HepG2 (cell line): ENCODE results near the gene UBE2N. TPM values are rescaled to one million over a fixed set of nuclear protein-coding genes. Genes with fewer than 3 reads are reported as not detected.

Source experiments
- ATAC-seq: fragments of 200-7000 bp; cut with Tn5 transposase; 3 replicates; pipeline ENCODE4 v1.9.1; 2020; ENCODE audit warnings: mild to moderate bottlenecking, moderate library complexity
- BruUV-seq: library from RNA; stranded (reverse); fragments of 400-500 nt; replicated peaks from 2 replicates; lab custom pipeline; 2021; lab: Mats Ljungman, UMichigan
- CTCF ChIA-PET: fragments of 300-600 bp; formaldehyde crosslinking; extraction: SDS; loops from one replicate; lab custom pipeline; 2021; ENCODE audit warnings: low total read pairs, inconsistent platforms, low intra/inter-chr PET ratio; lab: Yijun Ruan, JAX
- POLR2A ChIA-PET: fragments of 350-600 bp; sonication (Branson Sonifier 250); formaldehyde crosslinking; loops from one replicate; lab custom pipeline; 2020; ENCODE audit warnings: antibody characterized with exemption, inconsistent platforms; lab: Yijun Ruan, JAX
- DNase-seq: peaks from one replicate; pipeline ENCODE4 v3.0.0-alpha.2; 2015; ENCODE audit warnings: low spot score
- FAIRE-seq: peaks from 3 replicates; lab custom pipeline; 2011; peaks lifted over from hg19 to GRCh38; lab: Jason Lieb, UNC
- H2AFZ ChIP-seq: one replicate; pipeline ENCODE4 v1.6.1; 2011; ENCODE audit warnings: low read length, inconsistent platforms
- H3K27ac ChIP-seq: fragments of 300-600 bp; 3 replicates; pipeline ENCODE4 v1.8.0; 2011; ENCODE audit warnings: mixed run types, mild to moderate bottlenecking, mixed read lengths, low read length, inconsistent platforms; ENCODE audit not compliant: insufficient read depth; ENCODE audit errors: extremely low read length
- H3K27me3 ChIP-seq, 2 experiments: fragments of 200-600 bp in 1 of 2; 2 replicates in 1 of 2; 3 replicates in 1 of 2; pipeline versions ENCODE4 v1.6.0 to v1.8.0; 2011; ENCODE audit warnings: low read length in 2 of 2, mild to moderate bottlenecking in 2 of 2, moderate library complexity in 2 of 2, inconsistent platforms in 1 of 2; ENCODE audit not compliant: insufficient read depth in 2 of 2, control insufficient read depth in 1 of 2
- H3K36me3 ChIP-seq, 2 experiments: fragments of 200-600 bp in 1 of 2; replicated peaks in 1 of 2; 2 replicates in 1 of 2; 3 replicates in 1 of 2; pipeline versions ENCODE4 v1.5.1 to v1.8.0; 2011; ENCODE audit warnings: low read length in 2 of 2, inconsistent platforms in 1 of 2; ENCODE audit not compliant: insufficient read depth in 2 of 2, control insufficient read depth in 1 of 2
- H3K4me1 ChIP-seq: 2 replicates; pipeline ENCODE4 v1.5.1; 2012; ENCODE audit warnings: low read length, inconsistent platforms; ENCODE audit not compliant: insufficient read depth
- H3K4me2 ChIP-seq: 2 replicates; pipeline ENCODE4 v1.6.0; 2011; ENCODE audit warnings: low read depth, low read length, inconsistent platforms
- H3K4me3 ChIP-seq, 3 experiments: fragments of 200-600 bp in 1 of 3; sonication (generic), shearing (Covaris generic) in 1 of 3; replicated peaks in 1 of 3; 2 replicates each; pipeline ENCODE4 v1.5.1; 2011 to 2016; ENCODE audit warnings: low read length in 3 of 3, inconsistent platforms in 2 of 3, low read depth in 2 of 3, mild to moderate bottlenecking in 2 of 3, control low read depth in 1 of 3, mixed read lengths in 1 of 3; ENCODE audit not compliant: insufficient read depth in 1 of 3
- H3K79me2 ChIP-seq: one replicate; pipeline ENCODE4 v1.6.1; 2011; ENCODE audit warnings: low read length, inconsistent platforms; ENCODE audit not compliant: insufficient read depth
- H3K9ac ChIP-seq: 2 replicates; pipeline ENCODE4 v1.6.0; 2011; ENCODE audit warnings: mild to moderate bottlenecking, low read depth, low read length, inconsistent platforms; ENCODE audit not compliant: insufficient read depth
- H3K9me3 ChIP-seq: 2 replicates; pipeline ENCODE4 v1.5.1; 2012; ENCODE audit warnings: mild to moderate bottlenecking, low read length
- H4K20me1 ChIP-seq: 2 replicates; pipeline ENCODE4 v1.6.0; 2011; ENCODE audit warnings: inconsistent platforms, mild to moderate bottlenecking, low read length, moderate library complexity; ENCODE audit not compliant: insufficient read depth
- KDM2A ChIP-seq: sonication (generic); formaldehyde crosslinking; IDR thresholded peaks from 2 replicates; pipeline ENCODE4 v1.4.0; 2020; ENCODE audit warnings: low read depth, missing genetic modification reagents, borderline replicate concordance
- RBFOX2 ChIP-seq: fragments of 200-400 bp; formaldehyde crosslinking; IDR thresholded peaks from 2 replicates; pipeline ENCODE4 v1.6.1; 2017; ENCODE audit warnings: low read depth, mild to moderate bottlenecking, low read length
- SOX13 ChIP-seq, 3 experiments: fragments of 450-650 bp in 1 of 3; sonication (generic) in 1 of 3; formaldehyde crosslinking in 1 of 3; IDR thresholded peaks in 2 of 3; conservative IDR thresholded peaks in 1 of 3; 2 replicates each; pipeline versions ENCODE4 v1.5.0 to v1.6.1; 2016 to 2020; ENCODE audit warnings: antibody characterized with exemption in 1 of 3, mild to moderate bottlenecking in 1 of 3, missing compliant biosample characterization in 1 of 3, missing genetic modification reagents in 1 of 3, moderate library complexity in 1 of 3
- SOX6 ChIP-seq, 2 experiments: fragments of 450-650 bp in 1 of 2; sonication (generic) in 1 of 2; formaldehyde crosslinking in 1 of 2; IDR thresholded peaks; 2 replicates each; pipeline versions ENCODE4 v1.4.0 to v1.6.1; 2017 to 2020; ENCODE audit warnings: antibody characterized with exemption in 1 of 2, mild to moderate bottlenecking in 1 of 2, missing genetic modification reagents in 1 of 2
- WGBS: methylation state at CpG from one replicate; pipeline ENCODE4 v1.1.6; 2017; ENCODE audit warnings: low lambda C conversion rate; 5-methylcytosine and 5-hydroxymethylcytosine counted together
- in situ Hi-C: cut with HindIII; loops from 2 replicates; pipeline ENCODE4 v1.10.0; 2017; ENCODE audit warnings: low pct_unique_long_range_greater_than_20kb; ENCODE audit not compliant: extremely low pct_ligation_motif_present
- intact Hi-C: fragments of 100-400 bp; cut with micrococcal nuclease; formaldehyde crosslinking; loops from one replicate; pipeline ENCODE4 v1.10.0; 2022; ENCODE audit not compliant: unreplicated experiment
- polyA plus RNA-seq, 8 experiments: library from polyadenylated mRNA; depleted of rRNA in 3 of 8; stranded (reverse) in 7 of 8; unstranded in 1 of 8; fragments of >200 nt; fragmentation: Illumina TruSeq in 4 of 8; extraction: Trizol in 4 of 8; gene quantifications; 2 replicates each; pipeline versions ENCODE4 v1.2.1 to v1.2.3, GENCODE V29; 2011 to 2016; ENCODE audit warnings: low read depth in 4 of 8, missing spikeins in 1 of 8, mixed read lengths in 1 of 8; ENCODE audit not compliant: insufficient read depth in 1 of 8
- total RNA-seq, 5 experiments: library from RNA; depleted of rRNA; stranded (reverse); fragments of >200 nt; fragmentation: Illumina TruSeq; extraction: Trizol; gene quantifications; 2 replicates each; pipeline ENCODE4 v1.2.3, GENCODE V29; 2016; ENCODE audit warnings: low read depth in 1 of 5
- TF ChIP-seq, protein P1 (sequence below): sonication (generic); formaldehyde crosslinking; IDR thresholded peaks from 2 replicates; pipeline ENCODE4 v1.5.1; 2020; ENCODE audit warnings: missing genetic modification reagents, mild to moderate bottlenecking, borderline replicate concordance

Gene UBE2N
- total and polyA plus RNA-seq, 2 of the 13 experiments (the other 11 are each of a cell fraction or from before 2014, with no cell fraction given): 188 to 197 TPM

DNA sequence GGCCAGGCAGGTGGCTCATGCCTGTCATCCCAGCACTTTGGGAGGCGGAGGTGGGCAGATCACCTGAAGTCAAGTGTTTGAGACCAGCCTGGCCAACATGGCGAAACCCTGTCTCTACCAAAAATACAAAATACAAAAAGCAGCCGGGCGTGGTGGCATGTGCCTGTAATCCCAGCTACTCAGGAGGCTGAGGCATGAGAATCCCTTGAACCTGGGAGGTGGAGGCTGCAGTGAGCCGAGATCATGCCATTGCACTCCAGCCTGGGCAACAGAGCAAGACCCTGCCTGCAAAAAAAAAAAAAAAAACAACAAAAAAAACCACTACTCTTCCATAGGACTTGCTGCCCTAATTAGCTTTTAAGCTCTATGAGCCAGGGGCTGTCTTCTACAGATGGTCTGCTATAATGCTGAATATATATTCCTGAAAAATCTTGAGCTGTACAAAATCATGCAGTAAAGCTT, 59.7 kb downstream of the UBE2N start (continued):
- TF ChIP-seq RBFOX2: 0 out of 2 replicates have a peak, but pooled peaks have one; percentile 37
- TF ChIP-seq, all 625 proteins: peak for 5; not testable (repeated sequence) for 620

DNA sequence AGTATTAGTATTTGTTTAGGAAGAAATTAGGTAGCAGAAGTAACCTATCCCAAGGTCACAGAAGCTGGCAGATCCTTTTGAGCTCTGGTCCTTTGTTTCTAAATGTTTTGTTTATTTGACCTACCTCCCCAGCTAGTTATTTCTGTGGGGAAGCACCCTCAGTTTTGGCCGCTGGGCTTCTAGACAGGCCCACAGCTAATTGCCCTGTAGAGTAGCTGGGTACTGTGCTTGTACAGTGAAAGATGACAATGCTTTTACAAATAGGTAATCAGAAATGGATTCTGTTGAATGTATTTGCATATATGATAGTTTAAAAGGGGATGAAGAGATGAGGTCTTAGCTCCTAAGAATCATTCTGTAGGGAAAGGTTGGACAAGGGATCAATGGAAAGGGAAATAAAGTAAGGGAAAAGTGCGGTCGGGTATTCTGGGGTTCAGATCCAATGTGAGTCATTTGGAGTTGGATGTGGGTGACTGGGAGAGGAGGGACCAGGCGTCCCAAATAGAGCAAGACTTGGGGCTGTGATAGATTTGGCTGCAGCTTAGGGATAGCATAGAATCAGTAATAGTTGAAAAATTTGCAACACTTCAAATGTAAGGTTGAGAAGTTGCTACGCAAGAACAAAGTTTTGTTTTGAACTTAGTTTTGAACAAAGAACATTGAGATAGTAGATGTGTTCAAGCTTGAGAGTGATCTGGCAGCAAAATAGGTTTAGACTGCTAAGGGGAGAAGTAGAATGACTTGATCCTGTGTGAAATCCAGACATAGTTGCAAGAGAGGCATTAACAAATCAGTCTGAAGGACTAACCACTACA, 60.4 kb downstream of the UBE2N start:
- no peak for TF ChIP-seq SOX13 (IDR thresholded peaks at IDR 0.05)
- TF ChIP-seq SOX13 (CRISPR knock-in tag; conservative IDR thresholded peaks at IDR 0.05 in 1 of 2, IDR thresholded peaks at IDR 0.05 in 1 of 2): peak in 1 of 2 experiments; percentile 30; a peak in 1 of 4 replicates
- TF ChIP-seq, protein P1, sequence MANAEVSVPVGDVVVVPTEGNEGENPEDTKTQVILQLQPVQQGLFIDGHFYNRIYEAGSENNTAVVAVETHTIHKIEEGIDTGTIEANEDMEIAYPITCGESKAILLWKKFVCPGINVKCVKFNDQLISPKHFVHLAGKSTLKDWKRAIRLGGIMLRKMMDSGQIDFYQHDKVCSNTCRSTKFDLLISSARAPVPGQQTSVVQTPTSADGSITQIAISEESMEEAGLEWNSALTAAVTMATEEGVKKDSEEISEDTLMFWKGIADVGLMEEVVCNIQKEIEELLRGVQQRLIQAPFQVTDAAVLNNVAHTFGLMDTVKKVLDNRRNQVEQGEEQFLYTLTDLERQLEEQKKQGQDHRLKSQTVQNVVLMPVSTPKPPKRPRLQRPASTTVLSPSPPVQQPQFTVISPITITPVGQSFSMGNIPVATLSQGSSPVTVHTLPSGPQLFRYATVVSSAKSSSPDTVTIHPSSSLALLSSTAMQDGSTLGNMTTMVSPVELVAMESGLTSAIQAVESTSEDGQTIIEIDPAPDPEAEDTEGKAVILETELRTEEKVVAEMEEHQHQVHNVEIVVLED (CRISPR knock-in tag): 0 out of 2 replicates have a peak, but pooled peaks have one; percentile 20
- no peak for TF ChIP-seq KDM2A
- no peak for TF ChIP-seq SOX6 (IDR thresholded peaks at IDR 0.05)
- 0 out of 2 replicates have a peak, but pooled peaks have one; percentile 27 for TF ChIP-seq SOX6 (CRISPR knock-in tag; IDR thresholded peaks at IDR 0.05)
- TF ChIP-seq, all 625 proteins: peak for 3
- intact Hi-C loops: loop anchor here (5.0 kb wide), 1 partner anchor 374 kb away; no protein-coding TSS in a partner anchor
- peak overlapping the region; percentile 81; the same call in 1 of the 2 replicates for H3K9ac ChIP-seq
- no peaks in the 10 kb centered on the region; a peak in 1 of 5 replicates for H3K27me3 ChIP-seq
- CTCF ChIA-PET: interaction anchor here (1.4 kb wide), 1 partner anchor 394 kb away, joined by 5 read pairs; no protein-coding TSS in a partner anchor
- FAIRE-seq: no peak
- POLR2A ChIA-PET: interaction anchor here (1.0 kb wide), 1 partner anchor 247 kb away, joined by 3 read pairs; no protein-coding TSS in a partner anchor
- H3K27ac ChIP-seq: peak overlapping the region; percentile 64
- no TSS peak for BruUV-seq
- in situ Hi-C loops: loop anchor here (25.0 kb wide), 1 partner anchor 244 kb away; no protein-coding TSS in a partner anchor
- WGBS: 57% methylated on average over 5 of the region's 5 CpGs
- peak overlapping the region; percentile 78 to 88 (median 80) for H3K4me3 ChIP-seq
- DNase-seq: no peak
- H3K4me1 ChIP-seq: peaks cover 43% of the 10 kb centered on the region
- no peak overlapping the region for H2AFZ ChIP-seq
- H3K79me2 ChIP-seq: peaks cover 91% of the 10 kb centered on the region
- H3K9me3 ChIP-seq: no peaks in the 10 kb centered on the region
- H4K20me1 ChIP-seq: peaks cover 65% of the 10 kb centered on the region
- peak overlapping the region; percentile 64 for H3K4me2 ChIP-seq
- no peak for ATAC-seq
- H3K36me3 ChIP-seq: peaks cover 8 to 25% of the 10 kb centered on the region in 2 experiments; a peak in 4 of 5 replicates
